HG03520 (cell line): ENCODE data around the gene MRFAP1.
"Not testable (repeated sequence)": the region's sequence is repeated elsewhere in the genome, so short reads cannot be mapped to it uniquely, and the experiment has no call there.

Experiments used
- ATAC-seq: cut with Tn5 transposase; IDR thresholded peaks from one replicate; pipeline ENCODE4 v1.9.1; 2021; ENCODE audit warnings: mild to moderate bottlenecking, moderate library complexity; ENCODE audit not compliant: unreplicated experiment

The MRFAP1 gene

GRCh38 chr4:6662591-6662990 lies 22.1 kb downstream of the MRFAP1 start:
- no peak for ATAC-seq

DNA sequence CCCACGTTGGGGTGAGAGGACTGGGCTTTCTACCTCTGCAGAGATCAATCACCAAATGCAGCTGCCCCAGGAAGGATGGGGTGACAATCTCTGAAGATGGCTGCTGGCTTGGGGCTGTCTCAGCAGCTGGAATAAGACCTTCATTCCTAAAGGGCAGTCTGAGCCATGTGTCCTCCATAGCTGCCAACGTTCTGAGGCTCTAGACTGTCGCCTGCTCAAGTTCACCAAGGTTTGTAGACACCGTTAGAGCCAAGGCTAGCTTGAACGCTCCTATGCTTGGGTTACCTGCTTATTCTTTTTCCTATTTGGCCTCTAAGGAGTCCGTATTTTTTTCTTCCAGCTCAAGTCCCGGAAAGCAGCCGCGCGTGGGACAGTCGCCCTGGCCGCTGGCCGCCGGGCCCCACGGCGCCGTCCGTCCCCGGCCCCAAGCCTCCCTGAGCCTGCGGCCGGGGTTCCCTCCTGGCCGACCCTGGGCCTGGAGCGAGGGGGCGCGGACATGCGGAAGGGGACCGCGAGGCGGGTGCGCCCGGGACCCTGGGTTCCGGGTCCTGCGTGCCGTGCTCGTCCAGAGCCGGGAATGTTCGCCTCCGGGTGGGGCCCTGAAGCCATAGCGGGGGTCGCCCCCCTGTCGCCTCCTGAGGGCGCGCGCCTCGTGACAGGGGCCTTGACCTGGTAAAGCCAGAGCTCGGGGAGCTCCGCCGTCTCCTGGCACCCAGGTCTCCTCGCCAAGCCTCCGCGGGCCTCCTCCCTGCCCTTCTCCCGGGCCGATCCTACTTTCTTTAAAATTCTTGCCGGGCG lies 23.3 kb downstream of the MRFAP1 start:
- ATAC-seq, result no peak

GRCh38 chr4:6665320-6665654 lies 24.8 kb downstream of the MRFAP1 start:
- ATAC-seq, result no peak

DNA sequence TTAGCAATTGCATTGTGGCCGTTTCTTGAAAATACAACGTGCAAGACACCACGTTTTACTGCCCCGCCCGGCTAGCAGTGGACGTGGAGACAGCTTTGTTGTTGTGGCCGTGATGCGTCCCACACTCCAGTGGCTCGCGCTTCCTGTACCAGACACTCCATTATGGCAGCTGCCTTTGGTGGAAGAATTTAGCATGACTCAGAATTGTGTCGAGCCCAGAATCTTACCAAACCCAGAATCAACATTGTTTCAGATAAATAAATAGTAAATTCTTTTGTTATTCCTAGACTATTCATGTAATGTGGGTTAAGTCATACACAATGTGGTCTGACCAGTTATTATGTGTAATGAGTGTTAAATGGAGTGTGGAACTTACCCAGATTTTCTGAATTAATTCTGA lies 27.9 kb downstream of the MRFAP1 start:
- no peak for ATAC-seq

DNA sequence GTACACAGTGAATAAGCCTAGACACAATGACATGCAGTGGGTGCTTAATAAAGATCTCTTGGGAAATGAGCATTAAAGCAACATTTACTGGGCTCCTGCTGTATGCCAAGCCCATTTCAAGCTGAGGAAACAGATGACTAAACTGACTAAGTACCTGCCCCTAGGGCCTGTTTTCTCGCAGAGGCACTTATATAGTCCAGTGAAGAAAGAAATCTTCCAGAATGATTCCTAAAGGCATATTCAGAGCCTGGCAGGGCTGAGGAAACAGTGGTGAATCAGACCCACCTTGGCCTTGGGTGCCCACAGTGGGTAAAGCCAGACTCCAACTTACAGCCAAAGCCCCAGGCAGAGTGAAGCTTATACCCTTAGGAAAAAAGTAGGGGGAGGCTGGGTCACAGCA lies 31.2 kb downstream of the MRFAP1 start:
- ATAC-seq, result no peak

DNA sequence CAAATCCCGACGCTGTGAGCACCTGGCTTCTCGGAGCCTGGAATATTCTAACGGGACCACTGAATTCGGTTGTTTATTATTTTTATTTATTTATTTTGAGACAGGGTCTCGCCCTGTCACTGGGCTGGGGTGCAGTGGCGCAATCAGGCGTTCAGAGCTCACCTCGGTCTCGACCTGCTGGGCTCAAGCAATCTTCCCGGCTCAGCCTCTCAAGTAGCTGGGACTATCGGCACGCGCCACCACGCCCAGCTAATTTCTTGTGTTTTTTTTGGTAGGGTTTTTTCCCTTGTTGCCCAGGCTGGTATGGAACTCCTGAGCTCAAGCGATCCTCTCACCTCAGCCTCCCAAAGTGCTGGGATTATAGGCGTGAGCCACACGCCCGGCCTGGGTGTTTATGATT lies 31.6 kb downstream of the MRFAP1 start:
- ATAC-seq, result no peak

DNA sequence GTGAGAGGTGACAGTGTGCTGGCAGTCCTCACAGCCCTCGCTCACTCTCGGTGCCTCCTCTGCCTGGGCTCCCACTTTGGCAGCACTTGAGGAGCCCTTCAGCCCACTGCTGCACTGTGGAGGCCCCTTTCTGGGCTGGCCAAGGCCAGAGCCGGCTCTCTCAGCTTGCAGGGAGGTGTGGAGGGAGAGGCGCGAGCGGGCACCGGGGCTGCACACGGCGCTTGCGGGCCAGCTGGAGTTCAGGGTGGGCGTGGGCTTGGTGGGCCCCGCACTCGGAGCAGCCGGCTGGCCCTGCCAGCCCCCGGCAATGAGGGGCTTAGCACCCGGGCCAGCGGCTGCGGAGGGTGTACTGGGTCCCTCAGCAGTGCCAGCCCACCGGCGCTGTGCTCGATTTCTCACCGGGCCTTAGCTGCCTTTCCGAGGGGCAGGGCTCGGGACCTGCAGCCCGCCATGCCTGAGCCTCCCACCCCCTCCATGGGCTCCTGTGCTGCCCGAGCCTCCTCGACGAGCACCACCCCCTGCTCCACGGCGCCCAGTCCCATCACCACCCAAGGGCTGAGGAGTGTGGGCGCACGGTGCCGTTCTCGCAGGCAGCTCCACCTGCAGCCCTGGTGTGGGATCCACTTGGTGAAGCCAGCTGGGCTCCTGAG lies 32.2 kb downstream of the MRFAP1 start:
- not testable (repeated sequence) for ATAC-seq

GRCh38 chr4:6673191-6673659 lies 32.7 kb downstream of the MRFAP1 start:
- ATAC-seq, result not testable (repeated sequence)

GRCh38 chr4:6673660-6674499 lies 33.4 kb downstream of the MRFAP1 start:
- ATAC-seq, result peak; percentile 71

GRCh38 chr4:6674500-6675149 lies 34.1 kb downstream of the MRFAP1 start:
- peak; percentile 36 for ATAC-seq

- no peak for ATAC-seq
These were observed 36.5 kb downstream of the MRFAP1 start for GRCh38 chr4:6676722-6677558.

- ATAC-seq, result no peak
These were observed 40.0 kb downstream of the MRFAP1 start for GRCh38 chr4:6680372-6681034.

DNA sequence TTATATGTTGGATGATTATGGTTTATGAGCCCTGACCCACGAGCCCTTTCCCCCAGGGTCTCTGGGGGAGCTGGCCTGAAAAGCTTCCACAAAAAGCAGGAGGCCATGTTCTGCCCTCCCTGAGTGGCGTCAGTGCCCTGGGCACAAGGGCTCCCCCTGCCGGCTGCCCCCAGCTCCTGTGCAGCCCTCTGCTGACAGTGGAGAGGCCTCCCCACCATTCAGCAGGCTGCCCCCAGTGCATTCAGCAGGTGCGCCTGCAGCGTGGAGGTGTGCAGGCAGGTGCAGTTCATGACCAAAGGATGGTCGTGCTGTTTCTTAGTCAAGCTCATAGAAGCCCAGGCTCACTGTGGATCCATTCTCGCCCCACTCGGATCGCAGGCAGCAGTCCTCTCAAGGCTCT lies 40.7 kb downstream of the MRFAP1 start:
- ATAC-seq, result no peak

- no peak for ATAC-seq
These were observed 42.5 kb downstream of the MRFAP1 start for GRCh38 chr4:6682862-6683590.

DNA sequence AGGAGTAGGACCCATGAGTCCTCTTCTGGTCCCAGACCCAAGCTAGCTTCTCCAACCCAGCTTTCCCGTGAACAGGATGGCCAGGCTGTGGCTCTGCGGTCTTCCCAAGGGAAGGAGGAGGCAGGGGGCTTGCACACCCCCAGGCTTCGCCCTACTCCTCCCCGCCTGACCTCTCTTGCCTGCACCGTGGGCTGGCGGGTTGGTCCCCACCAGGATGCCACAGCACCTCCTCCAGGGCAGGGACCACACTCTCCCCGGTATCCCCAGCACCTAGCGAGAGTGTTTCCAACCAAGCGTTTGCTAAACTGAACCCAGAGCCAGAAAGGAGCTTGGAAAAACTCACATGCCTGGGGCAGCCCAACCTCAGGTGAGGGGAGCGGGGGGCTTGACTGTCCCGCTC lies 44.2 kb downstream of the MRFAP1 start:
- ATAC-seq, result no peak

- ATAC-seq, result no peak
These were observed 45.8 kb downstream of the MRFAP1 start for GRCh38 chr4:6686104-6686787.

DNA sequence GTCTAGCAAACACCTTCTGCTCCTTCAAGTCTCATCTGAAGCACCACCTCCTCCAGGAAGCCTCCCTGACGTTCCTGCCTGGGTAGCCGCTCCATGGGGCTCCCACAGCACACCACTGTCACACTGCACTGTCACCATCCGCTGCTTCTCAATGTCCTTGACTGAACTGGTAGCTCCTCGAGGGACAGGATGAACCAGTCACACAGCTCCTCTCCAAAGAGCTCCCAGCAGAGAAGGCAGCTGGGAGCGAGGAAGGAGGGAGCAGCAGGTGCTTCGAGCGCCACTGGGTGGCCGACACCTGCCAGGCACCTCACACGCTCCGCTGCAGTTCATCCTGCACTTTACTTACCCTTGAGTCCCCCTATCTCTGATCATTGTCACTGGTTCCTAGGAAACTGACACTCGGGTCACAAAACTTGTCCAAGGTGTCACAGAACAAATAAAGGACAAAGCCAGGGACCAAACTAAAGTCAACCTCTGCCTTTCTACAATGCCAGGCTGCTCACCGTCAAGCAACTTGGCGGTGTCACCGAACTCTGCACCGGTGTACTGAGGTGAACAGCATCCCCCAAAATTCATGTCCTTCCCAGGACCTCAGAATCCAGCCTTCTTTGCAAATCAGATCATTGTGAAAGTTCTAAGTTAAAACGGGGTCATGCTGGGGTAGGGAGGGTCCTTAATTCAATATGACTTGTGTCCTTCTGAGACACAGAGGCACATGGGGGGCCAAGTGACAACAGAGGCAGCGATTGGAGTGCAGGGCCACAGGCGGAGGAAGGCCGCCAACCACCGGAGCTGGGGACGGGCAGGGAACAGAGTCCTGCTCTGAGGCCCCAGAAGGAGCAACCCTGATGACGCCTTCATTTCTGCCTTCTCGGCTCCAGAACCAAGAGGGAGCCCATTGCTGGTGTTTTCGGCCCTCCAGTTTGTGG lies 47.7 kb downstream of the MRFAP1 start:
- ATAC-seq, result no peak
